Ramos (cell line): ENCODE data around the gene PLAC8.
"Not testable (repeated sequence)": the region's sequence is repeated elsewhere in the genome, so short reads cannot be mapped to it uniquely, and the experiment has no call there.

Experiments
- in situ Hi-C: fragments of 300-500 bp; cut with MboI; formaldehyde crosslinking; loops from one replicate; pipeline ENCODE4 v1.14.3; 2022; ENCODE audit warnings: low sequenced_read_pairs; ENCODE audit not compliant: unreplicated experiment

Gene PLAC8

DNA sequence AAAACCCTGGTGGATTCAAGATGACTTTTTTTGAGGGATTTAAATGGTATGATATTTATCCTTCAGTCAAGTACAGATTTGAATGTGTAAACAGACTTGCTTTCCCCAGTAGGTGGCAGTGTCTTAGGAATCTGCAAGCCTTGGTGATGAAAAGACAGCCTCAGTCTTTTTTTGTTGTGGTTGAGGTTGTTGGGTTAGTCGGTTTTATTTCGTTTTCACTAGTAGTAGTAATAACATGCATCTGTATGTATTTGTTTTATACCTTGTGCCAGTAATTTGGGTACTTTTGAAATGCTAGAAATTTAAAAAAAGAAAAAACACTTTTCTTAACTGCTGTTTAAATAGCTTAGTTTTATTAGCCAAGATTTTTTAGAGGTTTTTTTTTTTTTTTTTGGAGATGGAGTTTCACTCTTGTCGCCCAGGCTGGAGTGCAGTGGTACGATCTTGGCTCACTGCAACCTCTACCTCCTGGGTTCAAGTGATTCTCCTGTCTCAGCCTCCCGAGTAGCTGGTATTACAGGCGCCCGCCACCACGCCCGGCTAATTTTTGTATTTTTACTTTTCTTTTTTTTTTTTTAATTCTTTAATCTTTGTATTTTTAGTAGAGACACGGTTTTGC lies 40.3 kb downstream of the PLAC8 start:
- in situ Hi-C loops: loop anchor here (25.0 kb wide), 1 partner anchor 563 kb away; no protein-coding TSS in a partner anchor

DNA sequence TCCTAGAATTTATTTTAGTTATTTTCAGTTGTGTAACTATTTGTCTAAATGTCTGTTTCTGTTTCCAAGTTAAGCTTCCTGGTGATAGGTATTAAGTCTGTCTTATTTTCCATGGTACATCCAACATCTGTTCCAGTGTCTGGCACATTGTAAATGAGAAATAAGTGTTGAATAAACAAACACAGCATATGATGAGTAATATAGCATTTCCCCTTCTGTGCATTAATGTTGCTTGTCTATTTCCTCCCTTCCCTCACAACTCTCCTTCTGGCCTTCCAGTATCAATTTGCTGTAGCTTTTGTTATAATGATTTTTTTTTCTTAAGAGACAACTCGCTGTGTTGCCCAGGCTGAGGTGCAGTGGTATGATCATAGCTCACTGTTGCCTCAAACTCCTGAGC lies 43.4 kb downstream of the PLAC8 start:
- in situ Hi-C loops: loop anchor here (25.0 kb wide), 1 partner anchor 566 kb away; no protein-coding TSS in a partner anchor

- in situ Hi-C loops: loop anchor here (5.0 to 25.0 kb wide), 2 partner anchors 190 to 570 kb away; no protein-coding TSS in a partner anchor
Measured at GRCh38 chr4:83067058-83067639, 47.4 kb downstream of the PLAC8 start.

DNA sequence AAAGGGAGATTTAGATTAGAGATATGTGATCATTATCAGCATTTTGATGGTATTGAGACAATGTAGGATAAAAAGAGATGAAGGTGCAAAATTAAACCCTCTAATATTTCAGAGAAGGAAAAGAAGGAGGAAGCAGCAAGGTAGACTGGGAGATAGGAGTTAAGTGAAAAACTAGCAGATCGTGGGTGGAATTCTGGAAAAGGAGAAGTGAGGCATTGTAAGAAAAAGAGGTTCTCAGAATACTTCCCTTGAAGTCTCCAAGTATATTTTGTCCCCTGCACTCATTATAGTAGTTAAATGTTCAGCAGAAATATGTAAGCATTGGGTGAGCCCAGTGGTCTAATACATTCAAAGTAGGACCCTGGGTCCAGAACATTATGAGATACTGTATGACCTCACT lies 49.3 kb downstream of the PLAC8 start:
- in situ Hi-C loops: loop anchor here (5.0 to 25.0 kb wide), 2 partner anchors 192 to 572 kb away; no protein-coding TSS in a partner anchor

DNA sequence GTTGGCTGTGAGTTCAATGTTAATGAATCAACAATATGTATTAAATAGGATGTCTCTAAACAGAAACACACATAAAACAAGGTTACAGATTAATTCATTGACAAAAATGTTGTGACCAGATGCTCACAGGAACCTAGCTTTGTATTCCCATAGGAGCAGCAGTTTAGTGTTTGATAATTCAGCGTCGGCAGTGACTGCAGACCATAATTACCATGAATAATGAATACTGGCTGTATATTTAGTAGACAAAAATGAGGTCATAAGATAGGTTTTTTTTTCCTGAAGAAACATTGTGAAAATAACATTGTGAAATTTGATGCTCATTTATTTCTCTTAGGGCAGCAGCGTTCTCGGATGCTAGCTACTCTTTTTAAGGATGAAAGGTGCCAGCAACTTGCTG lies 51.8 kb downstream of the PLAC8 start:
- in situ Hi-C loops: loop anchor here (25.0 kb wide), 1 partner anchor 575 kb away; no protein-coding TSS in a partner anchor

GRCh38 chr4:83054928-83055327 lies 59.6 kb downstream of the PLAC8 start:
- in situ Hi-C loops: loop anchor here (25.0 kb wide), 1 partner anchor 582 kb away; no protein-coding TSS in a partner anchor

DNA sequence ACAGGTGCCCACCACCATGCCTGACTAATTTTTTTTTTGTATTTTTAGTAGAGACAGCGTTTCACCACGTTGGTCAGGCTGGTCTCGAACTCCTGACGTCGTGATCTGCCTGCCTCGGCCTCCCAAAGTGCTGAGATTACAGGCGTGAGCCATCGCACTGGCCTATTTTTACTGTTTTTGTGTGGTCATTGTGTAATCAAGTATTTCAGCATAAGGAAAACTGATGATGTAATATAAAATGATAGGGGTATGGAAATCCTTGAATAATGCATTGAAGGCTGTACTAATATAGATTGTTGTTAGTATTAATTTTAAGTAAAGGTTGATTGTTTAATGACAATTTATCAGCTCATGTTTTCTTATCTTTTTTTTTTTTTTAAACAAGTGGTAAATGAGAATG lies 65.7 kb downstream of the PLAC8 start:
- in situ Hi-C loops: not testable (repeated sequence)

DNA sequence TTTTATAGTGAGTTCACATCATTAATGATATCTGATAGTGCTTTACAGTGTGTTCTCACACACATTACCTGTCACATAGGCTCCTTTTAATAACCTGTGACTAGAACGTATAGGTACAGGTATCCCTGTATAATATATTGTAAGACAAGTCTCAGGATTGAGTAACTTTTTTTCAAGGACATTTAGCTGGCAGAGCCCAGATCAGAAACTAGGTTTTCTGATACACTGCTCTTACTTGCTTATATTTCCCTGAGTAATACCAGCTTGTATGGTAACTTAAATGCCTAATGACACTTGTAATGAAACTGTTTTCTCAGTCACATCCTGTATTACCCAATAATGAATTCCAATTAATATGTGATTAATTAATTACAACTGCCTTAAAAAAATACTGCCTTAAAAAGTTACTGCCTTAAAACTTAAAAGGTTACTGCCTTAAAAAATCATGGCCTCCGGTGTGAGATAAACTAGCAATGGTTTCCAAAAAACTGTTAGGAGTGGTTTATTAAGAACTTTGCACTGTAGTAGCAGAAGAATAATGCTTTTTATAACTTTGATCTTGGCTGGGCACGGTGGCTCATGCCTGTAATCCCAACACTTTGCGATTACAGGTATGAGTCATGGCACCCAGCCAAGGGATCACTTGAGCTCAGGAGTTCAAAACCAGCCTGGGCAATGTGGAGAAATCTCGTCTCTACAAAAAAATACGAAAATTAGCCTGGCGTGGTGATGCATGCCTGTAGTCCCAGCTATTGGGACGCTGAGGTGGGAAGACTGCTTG lies 67.6 kb downstream of the PLAC8 start:
- in situ Hi-C loops: no loop called here

DNA sequence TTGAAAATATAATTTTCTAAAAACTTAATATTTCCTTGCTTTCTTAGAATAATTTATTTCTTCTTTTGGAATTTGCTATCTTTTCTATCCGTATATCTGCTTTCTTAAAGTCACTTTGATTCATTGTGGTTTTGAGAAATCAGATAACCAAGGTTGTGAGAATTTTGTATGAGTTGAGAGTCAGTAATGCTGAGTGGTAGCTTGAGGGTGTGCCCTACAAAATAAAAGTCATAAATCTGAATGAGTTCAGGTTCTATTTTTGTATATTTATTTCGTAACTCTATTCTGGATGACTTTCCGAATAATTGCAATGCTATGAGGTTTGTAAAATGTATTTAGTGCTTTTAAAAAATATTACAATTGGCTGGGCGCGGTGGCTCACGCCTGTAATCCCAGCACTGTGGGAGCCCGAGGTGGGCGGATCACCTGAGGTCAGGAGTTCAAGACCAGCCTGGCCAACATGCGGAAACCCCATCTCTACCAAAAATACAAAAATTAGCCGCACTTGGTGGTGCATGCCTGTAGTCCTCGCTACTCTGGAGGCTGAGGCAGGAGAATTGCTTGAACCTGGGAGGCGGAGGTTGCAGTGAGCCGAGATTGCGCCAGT lies 70.6 kb downstream of the PLAC8 start:
- in situ Hi-C loops: no loop called here

DNA sequence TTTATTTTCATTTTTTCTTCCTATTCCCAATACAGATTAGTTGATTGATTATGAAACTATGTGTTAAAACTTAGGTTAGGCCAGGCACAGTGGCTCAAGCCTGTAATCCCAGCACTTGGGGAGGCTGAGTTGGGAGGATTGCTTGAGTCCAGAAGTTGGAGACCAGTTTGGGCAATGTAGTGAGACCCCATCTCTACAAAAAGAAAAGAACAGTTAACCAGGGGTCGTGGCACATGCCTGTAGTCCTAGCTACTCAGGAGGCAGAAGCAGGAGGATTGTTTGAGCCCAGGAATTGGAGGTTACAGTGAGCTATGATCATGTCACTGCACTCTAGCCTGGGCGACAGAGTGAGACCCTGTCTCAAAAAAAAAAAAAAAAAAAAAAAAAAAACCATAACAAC lies 71.4 kb downstream of the PLAC8 start:
- in situ Hi-C loops: not testable (repeated sequence)

GRCh38 chr4:83040269-83040668 lies 74.3 kb downstream of the PLAC8 start:
- in situ Hi-C loops: no loop called here
